ENCODE results near the gene ATP9A.
"Not testable (repeated sequence)": the region's sequence is repeated elsewhere in the genome, so short reads cannot be mapped to it uniquely, and the experiment has no call there.

The ATP9A gene

DNA sequence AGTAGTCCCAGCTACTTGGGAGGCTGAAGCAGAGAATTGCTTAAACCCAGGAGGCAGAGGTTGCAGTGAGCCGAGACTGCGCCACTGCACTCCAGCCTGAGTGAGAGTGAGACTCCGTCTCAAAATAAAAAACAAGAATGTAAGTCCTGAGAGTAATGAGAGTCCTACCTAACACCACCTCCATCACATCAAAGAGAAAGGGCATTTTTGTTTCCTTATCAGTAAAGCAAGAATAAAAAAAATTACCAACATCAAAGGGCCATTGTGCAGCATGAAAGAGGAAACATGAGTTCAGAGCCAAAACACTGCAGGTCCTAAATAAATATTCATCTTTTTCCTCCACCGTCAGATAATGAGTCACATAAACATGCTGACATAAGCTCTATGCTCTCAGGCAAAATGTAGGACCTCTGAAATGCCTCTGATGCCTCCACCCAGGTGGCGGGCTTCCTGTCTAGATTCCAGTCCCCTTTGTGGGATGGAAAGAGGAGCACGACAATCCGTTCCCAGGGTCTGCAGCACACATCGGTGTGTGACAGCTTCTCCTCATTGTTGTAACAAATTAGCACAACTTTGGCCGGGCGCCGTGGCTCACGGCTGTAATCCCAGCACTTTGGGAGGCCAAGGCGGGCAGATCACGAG lies 7.2 kb downstream of the ATP9A start:
- DNase-seq (ENCODE audit: low read depth), result peak; percentile 52
- H3K4me3 ChIP-seq (ENCODE audit: low read length), result no peak overlapping the region
- TF ChIP-seq CTCF (IDR thresholded peaks at IDR 0.05; ENCODE audit: insufficient read depth, low read depth, low read length, missing control alignments), result no peak

DNA sequence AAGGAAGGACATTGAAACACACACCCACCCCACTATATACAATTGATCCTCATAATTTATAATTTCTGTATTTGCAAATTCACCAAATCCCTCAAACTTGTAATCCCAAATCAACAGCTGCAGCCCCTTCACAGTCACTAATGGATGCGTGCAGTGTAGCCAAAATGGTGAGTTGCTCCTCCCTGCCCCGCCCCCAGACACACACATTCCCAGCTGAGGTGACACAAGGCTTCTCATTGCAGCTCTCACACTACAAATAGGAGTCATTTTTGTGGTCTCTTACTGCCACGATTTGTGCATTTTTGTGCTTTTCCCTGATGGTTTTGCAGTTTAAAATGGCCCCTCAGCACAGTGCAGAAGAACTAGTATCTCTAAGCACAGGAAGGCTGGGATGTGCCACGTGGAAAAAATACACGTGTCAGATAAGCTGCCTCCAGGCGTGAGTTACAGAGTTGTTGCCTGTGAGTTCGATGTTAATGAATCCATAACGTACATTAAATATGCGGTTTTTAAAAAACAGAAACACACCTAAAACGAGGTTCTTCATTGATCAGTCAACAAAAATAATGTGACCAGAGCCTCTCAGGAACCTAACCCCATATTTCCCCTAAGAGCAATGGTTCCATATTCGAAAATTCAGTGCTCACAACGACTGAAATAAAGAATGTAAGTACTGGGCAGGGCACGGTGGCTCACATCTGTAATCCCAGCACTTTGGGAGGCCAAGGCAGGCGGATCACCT lies 8.2 kb downstream of the ATP9A start:
- no peak overlapping the region for H3K4me3 ChIP-seq (ENCODE audit: low read length)
- no peak for DNase-seq (ENCODE audit: low read depth)
- no peak for TF ChIP-seq CTCF (IDR thresholded peaks at IDR 0.05; ENCODE audit: insufficient read depth, low read depth, low read length, missing control alignments)

DNA sequence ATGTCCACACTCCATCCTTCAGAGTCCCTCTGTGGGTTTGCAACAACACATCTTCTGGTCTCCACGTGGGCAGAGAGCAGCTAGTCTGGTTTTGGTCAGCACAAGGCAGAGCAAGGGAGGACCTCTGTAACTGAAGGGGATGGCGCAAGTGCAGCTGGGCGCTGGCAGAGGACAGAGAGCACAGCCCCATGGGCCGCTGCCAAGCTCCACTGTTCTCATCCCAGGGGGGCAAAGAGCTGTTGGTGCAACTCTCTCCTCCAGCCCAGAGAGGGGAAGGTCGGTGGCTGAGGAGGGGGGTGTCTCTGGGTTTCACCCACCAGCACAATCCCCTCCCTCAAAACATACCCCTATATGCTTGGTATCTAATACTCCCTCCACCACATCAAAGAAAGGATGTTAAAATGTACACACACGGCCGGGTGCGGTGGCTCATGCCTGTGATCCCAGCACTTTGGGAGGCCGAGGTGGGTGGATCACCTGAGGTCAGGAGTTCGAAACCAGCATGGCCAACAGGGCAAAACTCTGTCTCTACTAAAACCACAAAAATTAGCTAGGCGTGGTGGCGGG lies 9.1 kb downstream of the ATP9A start:
- no peak overlapping the region for H3K4me3 ChIP-seq (ENCODE audit: low read length)
- no peak for DNase-seq (ENCODE audit: low read depth)
- TF ChIP-seq CTCF (IDR thresholded peaks at IDR 0.05; ENCODE audit: insufficient read depth, low read depth, low read length, missing control alignments), result no peak

DNA sequence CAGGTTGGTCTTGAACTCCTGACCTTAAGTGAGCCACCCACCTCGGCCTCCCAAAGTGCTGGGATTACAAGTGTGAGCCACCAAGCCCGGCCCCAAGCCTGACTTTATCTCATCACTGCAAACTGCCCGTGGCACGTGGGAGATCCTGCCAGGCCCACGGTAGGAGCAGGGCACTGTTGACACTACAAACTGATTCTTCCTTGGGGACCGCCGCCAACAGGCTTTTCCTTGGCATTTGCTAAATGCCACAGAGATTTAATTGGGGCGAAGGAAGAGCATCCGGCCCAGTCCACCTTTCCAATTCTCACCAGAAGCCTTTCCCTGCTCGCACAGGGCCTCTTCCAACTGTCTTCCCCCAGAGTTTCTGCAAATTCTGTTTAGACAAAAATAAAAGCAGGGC lies 11.0 kb downstream of the ATP9A start:
- TF ChIP-seq CTCF (IDR thresholded peaks at IDR 0.05; ENCODE audit: insufficient read depth, low read depth, low read length, missing control alignments), result no peak
- no peak overlapping the region for H3K4me3 ChIP-seq (ENCODE audit: low read length)
- no peak for DNase-seq (ENCODE audit: low read depth)

GRCh38 chr20:51756653-51757052 lies 11.5 kb downstream of the ATP9A start:
- no peak for DNase-seq (ENCODE audit: low read depth)
- H3K4me3 ChIP-seq (ENCODE audit: low read length), result no peak overlapping the region
- TF ChIP-seq CTCF (IDR thresholded peaks at IDR 0.05; ENCODE audit: insufficient read depth, low read depth, low read length, missing control alignments), result no peak

- DNase-seq (ENCODE audit: low read depth); H3K4me3 ChIP-seq (ENCODE audit: low read length): not testable (repeated sequence)
These were observed 15.0 kb downstream of the ATP9A start for GRCh38 chr20:51753220-51753619.

DNA sequence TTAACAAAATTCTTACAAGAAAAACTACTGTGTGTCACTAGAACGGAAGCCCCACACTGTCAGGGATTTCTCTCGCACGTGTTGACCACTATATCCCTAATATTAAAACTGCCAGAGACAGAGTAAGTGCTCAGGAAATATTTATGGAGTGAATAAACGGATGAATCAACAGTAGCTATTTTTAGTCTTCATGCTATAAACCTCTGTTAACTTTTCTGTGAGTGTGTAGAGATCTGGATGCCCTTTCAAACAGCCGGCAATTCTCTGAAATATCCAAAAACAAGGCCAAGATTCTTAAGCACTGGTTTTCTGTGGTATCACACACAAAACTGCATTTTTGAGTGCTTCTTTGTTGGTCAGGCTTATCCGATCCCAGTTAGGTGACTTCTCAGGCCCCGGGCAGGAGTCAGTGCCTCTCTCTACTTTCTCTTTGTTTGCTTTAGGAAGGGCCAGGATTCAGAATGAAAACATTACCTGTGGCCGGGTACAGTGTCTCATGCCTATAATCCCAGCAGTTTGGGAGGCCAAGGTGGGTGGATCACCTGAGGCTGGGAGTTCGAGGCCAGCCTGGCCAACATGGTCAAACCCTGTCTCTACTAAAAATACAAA lies 15.7 kb downstream of the ATP9A start:
- TF ChIP-seq CTCF (IDR thresholded peaks at IDR 0.05; ENCODE audit: insufficient read depth, low read depth, low read length, missing control alignments), result no peak
- peak; percentile 68 for DNase-seq (ENCODE audit: low read depth)
- no peak overlapping the region for H3K4me3 ChIP-seq (ENCODE audit: low read length)
